HG03439 (cell line): ENCODE results near the gene PVALEF.

Experiments
- ATAC-seq: cut with Tn5 transposase; IDR thresholded peaks from one replicate; pipeline ENCODE4 v1.9.1; 2021; ENCODE audit warnings: mild to moderate bottlenecking, moderate library complexity; ENCODE audit not compliant: unreplicated experiment

PVALEF gene

GRCh38 chr17:81161536-81161935, 3.8 kb upstream of the PVALEF start:
- no peak for ATAC-seq

- no peak for ATAC-seq
Observed at GRCh38 chr17:81161972-81162371, 3.3 kb upstream of the PVALEF start.

- no peak for ATAC-seq
Observed at GRCh38 chr17:81162491-81162890, 2.8 kb upstream of the PVALEF start.

GRCh38 chr17:81163051-81163695, 2.1 kb upstream of the PVALEF start:
- no peak for ATAC-seq

- ATAC-seq = no peak
Observed at GRCh38 chr17:81163703-81164370, 1.5 kb upstream of the PVALEF start.

GRCh38 chr17:81164371-81165245, 699 bp upstream of the PVALEF start:
- no peak for ATAC-seq

- no peak for ATAC-seq
Observed at GRCh38 chr17:81166033-81166492, 756 bp downstream of the PVALEF start, which contains the start of gene AATK. Gene AATK (minus strand): TSS chr17:81166221. CDS start chr17:81165992, 229 bp downstream.

- no peak for ATAC-seq
Observed at GRCh38 chr17:81167194-81167524, 1.9 kb downstream of the PVALEF start.

GRCh38 chr17:81167638-81168037, 2.3 kb downstream of the PVALEF start:
- ATAC-seq = no peak

- no peak for ATAC-seq
Observed at GRCh38 chr17:81169870-81170309, 4.6 kb downstream of the PVALEF start.

GRCh38 chr17:81170727-81171494, 5.6 kb downstream of the PVALEF start:
- ATAC-seq = no peak

- no peak for ATAC-seq
Observed at GRCh38 chr17:81171941-81172340, 6.6 kb downstream of the PVALEF start.

- no peak for ATAC-seq
Observed at GRCh38 chr17:81173052-81173761, 7.9 kb downstream of the PVALEF start.

- no peak for ATAC-seq
Observed at GRCh38 chr17:81173762-81174155, 8.5 kb downstream of the PVALEF start.

- no peak for ATAC-seq
Observed at GRCh38 chr17:81176666-81177065, 11.4 kb downstream of the PVALEF start.

GRCh38 chr17:81178136-81179091, 13.1 kb downstream of the PVALEF start:
- ATAC-seq = no peak

GRCh38 chr17:81179220-81179619, 13.9 kb downstream of the PVALEF start:
- ATAC-seq = no peak

GRCh38 chr17:81179861-81180260, 14.6 kb downstream of the PVALEF start:
- no peak for ATAC-seq
